ENCODE data around the gene ZNF714.
"Not testable (repeated sequence)": the region's sequence is repeated elsewhere in the genome, so short reads cannot be mapped to it uniquely, and the experiment has no call there.

Gene ZNF714

DNA sequence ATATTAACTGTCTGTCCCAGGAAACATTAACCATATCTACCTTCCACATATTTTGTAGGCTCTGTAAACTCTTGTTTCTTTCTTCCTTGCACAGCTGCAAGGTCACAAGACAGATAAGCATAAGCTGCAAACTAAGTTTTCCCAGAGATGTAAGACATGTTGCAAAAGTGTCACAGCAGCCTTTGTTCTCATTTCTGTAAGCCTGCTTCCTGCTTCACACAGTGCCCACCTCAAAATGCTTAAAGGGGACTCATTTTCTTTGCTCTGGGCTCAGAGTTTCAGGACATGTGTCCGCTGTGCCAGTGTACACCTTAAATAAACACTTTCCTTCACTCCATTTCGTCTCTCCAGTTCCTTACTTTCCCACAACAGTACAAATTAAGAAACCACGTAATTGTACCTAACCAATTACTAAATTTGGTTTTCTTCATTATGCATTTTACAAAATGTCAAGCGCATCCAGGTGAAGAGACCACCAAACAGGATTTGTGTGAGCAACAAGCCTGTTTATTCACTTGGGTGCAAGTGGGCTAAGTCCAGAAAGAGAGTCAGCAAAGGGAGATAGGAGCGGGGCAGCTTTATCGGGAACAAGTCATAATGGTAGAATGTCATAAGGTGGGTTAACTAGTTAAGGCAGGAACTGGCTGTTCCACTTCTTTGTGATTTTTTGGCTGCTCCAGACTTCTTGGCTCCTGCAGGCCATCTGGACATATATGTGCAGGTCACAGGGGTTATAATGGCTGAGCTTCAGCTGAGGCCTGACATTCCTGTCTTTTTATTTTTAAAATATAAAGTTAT lies 47.1 kb downstream of the ZNF714 start:
- no peak overlapping the region for H3K4me3 ChIP-seq (ENCODE audit: low read depth, low read length)
- DNase-seq (ENCODE audit: low read depth), result no peak

DNA sequence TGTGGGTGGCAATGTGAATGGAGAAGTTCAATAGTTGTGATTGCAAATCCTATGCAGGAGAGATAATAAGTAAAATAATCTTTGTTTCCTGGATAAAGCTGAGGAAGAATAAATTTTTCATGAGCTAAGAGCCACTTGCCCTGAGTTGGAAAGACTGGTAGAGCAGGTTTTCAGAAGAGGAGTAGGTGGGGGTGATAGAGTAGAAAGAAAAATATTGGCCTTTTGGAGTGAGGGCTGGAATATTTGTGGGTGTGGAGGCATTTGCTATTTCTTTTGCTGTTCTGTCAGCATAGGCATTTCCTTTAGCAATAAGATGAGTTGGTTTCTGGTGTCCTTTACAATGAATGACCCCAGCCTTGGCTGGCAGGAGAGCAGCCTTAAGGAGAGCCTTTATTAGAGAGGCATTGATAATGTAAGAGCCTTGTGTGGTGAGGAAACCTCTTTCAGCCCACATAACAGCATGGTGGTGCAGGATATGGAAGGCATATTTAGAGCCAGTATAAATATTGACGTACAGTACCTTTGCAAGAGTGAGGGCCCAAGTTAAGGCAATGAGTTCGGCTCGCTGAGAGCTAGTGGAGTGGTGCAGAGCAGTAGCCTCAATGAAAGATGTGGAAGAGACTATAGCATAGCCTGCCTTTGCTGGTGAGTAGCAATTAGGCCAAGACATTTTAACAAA lies 48.2 kb downstream of the ZNF714 start:
- no peak for DNase-seq (ENCODE audit: low read depth)
- no peak overlapping the region for H3K4me3 ChIP-seq (ENCODE audit: low read depth, low read length)

DNA sequence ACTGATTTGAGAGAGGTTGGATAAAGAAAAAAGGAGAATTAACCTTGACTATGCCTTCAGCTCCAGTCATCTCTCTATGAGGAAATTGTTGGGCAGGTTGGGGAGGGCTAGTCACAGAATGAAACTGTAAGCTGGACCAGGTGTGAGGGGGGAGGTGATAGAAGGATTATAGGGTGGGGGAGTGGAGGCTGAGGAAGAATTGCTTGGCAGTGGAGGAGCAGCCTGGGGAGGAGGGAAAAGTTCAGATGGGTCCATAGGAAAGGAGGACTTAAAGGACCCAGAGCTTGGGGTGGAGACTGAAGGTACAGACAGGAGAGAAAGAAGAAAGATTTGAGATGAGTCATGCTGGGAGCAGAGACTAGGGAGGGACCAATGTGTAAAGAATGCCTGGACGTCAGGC lies 51.6 kb downstream of the ZNF714 start:
- DNase-seq (ENCODE audit: low read depth), result no peak

DNA sequence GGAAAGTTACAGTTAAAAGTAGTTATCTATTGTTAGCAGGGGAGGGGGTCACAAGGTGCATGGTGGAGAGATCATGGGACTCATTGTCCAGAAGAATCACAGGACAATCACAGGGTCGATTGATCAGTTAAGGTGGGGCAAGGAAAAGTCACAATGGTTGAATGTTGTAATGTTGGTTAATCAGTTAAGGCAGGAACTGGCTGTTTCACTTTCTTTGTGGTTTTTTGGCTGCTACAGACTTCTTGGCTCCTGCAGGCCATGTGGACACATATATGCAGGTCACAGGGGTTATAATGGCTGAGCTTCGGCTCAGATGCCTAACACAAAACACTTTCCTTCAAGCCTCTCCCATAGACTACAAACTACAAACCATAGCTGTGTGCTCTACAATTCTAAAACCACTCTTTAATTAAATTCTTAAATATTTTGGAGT lies 52.9 kb downstream of the ZNF714 start:
- DNase-seq (ENCODE audit: low read depth), result no peak
- no peak overlapping the region for H3K4me3 ChIP-seq (ENCODE audit: low read depth, low read length)

More for the DNA sequence above, 51.6 kb downstream of the ZNF714 start:
- no peak overlapping the region for H3K4me3 ChIP-seq (ENCODE audit: low read depth, low read length)

DNA sequence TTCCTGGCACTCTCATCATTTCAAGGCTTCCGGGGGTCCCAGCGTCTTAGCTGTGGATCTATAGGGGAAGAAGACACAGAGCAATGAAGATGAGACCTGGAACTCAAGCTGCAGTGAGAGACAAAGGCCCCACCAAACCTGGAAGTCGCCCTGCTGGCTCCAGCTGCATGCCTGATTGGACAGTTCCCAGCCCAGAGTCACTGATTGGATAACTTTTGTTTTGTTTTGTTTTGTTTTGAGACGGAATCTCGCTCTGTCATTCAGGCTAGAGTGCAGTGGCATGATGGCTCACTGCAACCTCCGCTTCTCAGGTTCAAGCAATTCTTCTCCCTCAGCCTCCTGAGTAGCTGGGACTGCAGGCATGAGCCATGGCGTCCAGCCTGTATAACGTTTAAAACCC lies 53.4 kb downstream of the ZNF714 start:
- no peak for DNase-seq (ENCODE audit: low read depth)

GRCh38 chr19:21138130-21138529 lies 56.1 kb downstream of the ZNF714 start:
- H3K4me3 ChIP-seq (ENCODE audit: low read depth, low read length), result no peak overlapping the region
- no peak for DNase-seq (ENCODE audit: low read depth)

More for the DNA sequence above, 53.4 kb downstream of the ZNF714 start:
- H3K4me3 ChIP-seq (ENCODE audit: low read depth, low read length), result no peak overlapping the region

- not testable (repeated sequence) for H3K4me3 ChIP-seq (ENCODE audit: low read depth, low read length); DNase-seq (ENCODE audit: low read depth)
Observed at GRCh38 chr19:21141006-21141405, 59.0 kb downstream of the ZNF714 start.

- H3K4me3 ChIP-seq (ENCODE audit: low read depth, low read length), result peak within 1 kb of the TSS; percentile 81
- DNase-seq (ENCODE audit: low read depth), result peak; percentile 81
Observed at GRCh38 chr19:21141787-21142464, 59.9 kb downstream of the ZNF714 start, which contains the start of gene ZNF431. Gene ZNF431, plus strand, starts transcription at chr19:21142040. Its CDS starts 144 bp downstream, at chr19:21142184.

- DNase-seq (ENCODE audit: low read depth), result no peak
- H3K4me3 ChIP-seq (ENCODE audit: low read depth, low read length), result no peak overlapping the region
Observed at GRCh38 chr19:21143428-21143827, 61.4 kb downstream of the ZNF714 start.

DNA sequence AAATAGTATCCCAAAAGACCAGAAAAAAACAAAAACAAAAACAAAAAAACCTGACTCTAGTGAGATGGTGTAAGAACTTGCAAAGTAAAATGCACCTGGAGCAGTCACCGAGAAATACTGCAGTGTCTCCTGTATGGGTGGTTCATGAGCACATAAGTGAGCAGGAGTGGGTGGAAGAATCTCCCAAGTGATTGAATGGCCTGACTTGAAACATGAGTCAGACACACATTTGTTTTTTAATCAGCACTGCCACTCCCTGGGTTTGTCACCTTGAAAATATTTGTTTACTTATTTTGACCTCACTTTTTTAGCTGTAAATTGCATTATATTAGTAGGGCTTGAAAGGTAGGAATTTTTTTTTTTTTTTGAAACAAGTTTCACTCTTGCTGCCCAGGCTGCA lies 61.9 kb downstream of the ZNF714 start:
- no peak overlapping the region for H3K4me3 ChIP-seq (ENCODE audit: low read depth, low read length)
- DNase-seq (ENCODE audit: low read depth), result no peak

- DNase-seq (ENCODE audit: low read depth), result no peak
- no peak overlapping the region for H3K4me3 ChIP-seq (ENCODE audit: low read depth, low read length)
Observed at GRCh38 chr19:21147540-21147939, 65.5 kb downstream of the ZNF714 start.

- DNase-seq (ENCODE audit: low read depth), result no peak
- no peak overlapping the region for H3K4me3 ChIP-seq (ENCODE audit: low read depth, low read length)
Observed at GRCh38 chr19:21148681-21149080, 66.7 kb downstream of the ZNF714 start.

DNA sequence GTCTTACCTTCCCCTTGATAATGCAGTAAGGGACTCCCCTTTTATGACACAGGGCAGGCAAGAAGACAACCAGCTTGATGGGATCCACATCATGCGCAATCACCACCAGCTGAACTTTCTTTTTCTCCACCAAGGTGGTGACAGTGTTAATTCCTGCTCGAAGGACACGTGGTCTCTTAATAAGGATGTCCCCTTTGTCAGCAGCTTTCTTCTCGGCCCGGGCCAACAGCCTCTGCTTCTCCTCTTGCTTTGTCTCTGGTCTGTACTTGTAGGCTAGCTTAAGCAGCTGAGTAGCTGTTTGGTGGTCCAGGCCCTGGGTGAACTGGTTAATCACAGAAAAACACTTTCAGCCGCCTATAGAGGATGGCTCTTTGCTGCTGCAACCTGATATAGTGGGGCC lies 67.9 kb downstream of the ZNF714 start:
- no peak overlapping the region for H3K4me3 ChIP-seq (ENCODE audit: low read depth, low read length)
- DNase-seq (ENCODE audit: low read depth), result no peak

DNA sequence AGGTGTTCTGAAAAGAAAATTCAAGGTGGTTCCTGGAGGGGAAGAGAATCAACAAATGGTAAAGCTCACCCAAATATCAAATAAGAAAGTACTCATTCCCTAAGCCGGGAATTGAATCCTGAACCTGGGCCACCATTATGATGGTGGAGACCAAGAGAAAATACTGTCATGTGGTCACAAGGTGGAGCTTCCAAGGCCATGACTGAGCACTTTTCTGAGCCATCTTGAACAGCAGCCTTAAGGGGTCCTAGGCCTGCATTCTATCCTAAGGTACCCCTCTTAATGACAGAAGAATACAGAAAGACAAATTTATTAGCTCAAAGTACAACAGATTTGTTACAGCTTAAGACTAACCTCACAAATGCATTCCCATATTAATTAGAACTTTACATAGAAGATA lies 69.5 kb downstream of the ZNF714 start:
- H3K4me3 ChIP-seq (ENCODE audit: low read depth, low read length), result no peak overlapping the region
- DNase-seq (ENCODE audit: low read depth), result no peak

GRCh38 chr19:21158523-21159135 lies 76.6 kb downstream of the ZNF714 start:
- peak; percentile 15 for DNase-seq (ENCODE audit: low read depth)
- no peak overlapping the region for H3K4me3 ChIP-seq (ENCODE audit: low read depth, low read length)

DNA sequence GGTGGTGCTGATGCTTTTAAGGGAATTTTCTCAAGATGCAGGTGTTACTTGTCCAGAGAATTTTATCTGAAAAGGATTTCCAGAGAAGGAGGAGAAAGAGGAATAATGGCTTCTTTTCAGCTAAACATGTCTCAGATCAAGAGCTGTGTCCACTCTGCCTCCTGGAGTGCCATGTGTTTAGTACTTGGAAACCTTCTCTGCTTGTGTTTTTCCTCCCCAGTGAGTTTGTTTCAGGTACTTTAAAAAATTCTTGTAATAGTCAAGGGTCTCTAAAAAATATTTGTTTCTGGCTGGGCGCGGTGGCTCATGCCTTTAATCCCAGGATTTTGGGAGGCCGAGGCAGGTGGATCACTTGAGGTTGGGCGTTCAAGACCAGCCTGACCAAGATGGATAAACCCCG lies 82.5 kb downstream of the ZNF714 start:
- no peak overlapping the region for H3K4me3 ChIP-seq (ENCODE audit: low read depth, low read length)
- DNase-seq (ENCODE audit: low read depth), result no peak

GRCh38 chr19:21166436-21166835 lies 84.4 kb downstream of the ZNF714 start:
- DNase-seq (ENCODE audit: low read depth), result no peak
- H3K4me3 ChIP-seq (ENCODE audit: low read depth, low read length), result no peak overlapping the region
